GM18499 (cell line): Measurements from ENCODE around the gene RFFL.
"Not testable (repeated sequence)": the region's sequence is repeated elsewhere in the genome, so short reads cannot be mapped to it uniquely, and the experiment has no call there.

Experiments
- ATAC-seq: cut with Tn5 transposase; IDR thresholded peaks from one replicate; pipeline ENCODE4 v1.9.1; 2021; ENCODE audit warnings: moderate number of reproducible peaks; ENCODE audit not compliant: insufficient read depth, unreplicated experiment

Gene RFFL

GRCh38 chr17:35051183-35051578, 12.3 kb downstream of the RFFL start:
- ATAC-seq: no peak

GRCh38 chr17:35050170-35050569, 13.3 kb downstream of the RFFL start:
- ATAC-seq: no peak

DNA sequence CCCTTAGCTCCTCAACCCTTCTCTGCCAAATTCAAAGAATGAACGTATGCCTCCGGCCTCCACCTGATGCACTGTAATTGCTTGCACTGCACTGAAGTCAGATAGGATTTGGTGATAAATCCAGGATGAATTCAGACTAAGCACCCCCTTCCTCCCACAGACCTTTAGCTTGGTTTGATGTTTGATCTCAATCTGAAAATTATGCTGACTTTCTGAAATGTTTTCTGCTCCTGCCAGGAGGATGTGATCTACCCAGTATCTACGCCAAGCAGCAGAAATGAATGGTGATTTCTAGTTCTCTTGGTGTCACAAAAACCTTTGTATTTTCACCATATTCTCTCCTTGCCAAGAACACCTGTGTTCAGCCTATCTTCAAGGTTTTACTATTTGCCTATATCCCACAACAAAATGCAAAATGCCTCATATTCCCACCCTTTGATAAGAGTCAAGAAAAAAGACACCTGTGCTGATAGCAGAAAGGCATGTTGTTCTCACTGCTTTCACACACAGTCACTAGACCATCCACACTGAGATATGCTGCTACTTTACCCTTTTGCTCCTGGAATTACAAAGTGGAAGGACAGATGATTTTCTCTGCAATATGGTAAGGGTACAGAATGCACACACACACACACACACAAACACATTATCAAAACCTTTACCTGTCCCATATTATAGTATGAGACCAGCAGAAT, 14.7 kb downstream of the RFFL start:
- no peak for ATAC-seq

DNA sequence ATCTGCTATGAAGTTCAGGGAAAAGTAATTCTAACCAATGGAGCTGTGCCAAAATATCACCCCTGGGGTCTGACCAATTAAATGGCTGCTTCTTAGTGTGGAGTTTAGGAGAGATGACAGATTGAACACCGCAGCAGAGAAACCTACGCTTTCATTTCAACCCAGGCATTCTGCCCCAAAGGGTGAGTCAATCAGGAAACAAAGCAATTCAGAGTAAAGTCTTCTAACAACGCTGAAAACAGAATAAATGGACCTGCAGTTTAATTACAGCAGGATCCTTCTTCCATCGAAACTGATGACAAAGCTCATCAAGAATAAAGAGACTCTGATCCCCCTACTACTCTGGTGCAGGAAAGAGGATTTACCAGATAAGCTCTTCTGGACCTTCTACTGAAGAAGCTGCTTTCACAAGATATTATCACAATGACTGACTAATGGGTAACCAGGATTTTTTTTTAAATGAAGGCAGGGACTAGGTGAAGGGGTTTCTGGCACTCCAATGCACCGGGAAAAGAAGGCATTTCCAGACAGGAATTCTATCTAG, 16.7 kb downstream of the RFFL start:
- ATAC-seq: peak; percentile 45

DNA sequence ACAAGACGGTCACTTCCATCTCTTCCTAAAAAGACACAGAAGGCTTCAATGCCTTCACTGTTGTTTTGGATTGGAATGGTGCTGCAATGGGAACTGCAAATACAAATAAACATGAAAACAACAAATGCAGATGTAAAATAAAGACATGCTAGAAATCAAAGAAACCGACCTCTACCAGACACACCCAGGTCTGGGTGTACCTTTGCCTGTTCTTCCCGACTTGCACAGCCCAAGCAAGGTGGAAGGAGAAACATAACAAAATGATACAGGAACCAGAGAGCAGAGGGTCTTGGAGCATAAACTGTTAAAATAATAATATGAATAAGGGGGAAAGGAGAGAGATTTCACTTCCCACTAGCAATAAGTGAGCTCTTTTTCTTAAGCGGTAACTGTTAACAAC, 17.3 kb downstream of the RFFL start:
- ATAC-seq: no peak

- ATAC-seq: not testable (repeated sequence)
Observed at GRCh38 chr17:35045458-35045979, 18.0 kb downstream of the RFFL start.

DNA sequence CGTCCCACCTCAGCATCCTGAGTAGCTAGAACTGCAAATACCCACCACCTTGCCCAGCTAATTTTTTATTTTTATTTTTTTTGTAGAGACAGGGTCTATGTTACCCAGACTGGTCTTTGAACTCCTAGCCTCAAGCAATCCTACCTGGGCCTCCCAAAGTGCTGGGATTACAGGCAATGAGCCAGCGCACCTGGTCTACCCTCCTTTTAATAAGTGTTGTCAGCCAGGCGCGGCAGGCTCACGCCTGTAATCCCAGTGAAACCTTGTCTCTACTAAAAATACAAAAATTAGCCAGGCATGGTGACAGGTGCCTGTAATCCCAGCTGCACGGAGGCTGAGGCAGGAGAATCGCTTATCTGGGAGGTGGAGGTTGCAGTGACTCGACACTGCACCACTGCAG, 19.3 kb downstream of the RFFL start:
- ATAC-seq: no peak

DNA sequence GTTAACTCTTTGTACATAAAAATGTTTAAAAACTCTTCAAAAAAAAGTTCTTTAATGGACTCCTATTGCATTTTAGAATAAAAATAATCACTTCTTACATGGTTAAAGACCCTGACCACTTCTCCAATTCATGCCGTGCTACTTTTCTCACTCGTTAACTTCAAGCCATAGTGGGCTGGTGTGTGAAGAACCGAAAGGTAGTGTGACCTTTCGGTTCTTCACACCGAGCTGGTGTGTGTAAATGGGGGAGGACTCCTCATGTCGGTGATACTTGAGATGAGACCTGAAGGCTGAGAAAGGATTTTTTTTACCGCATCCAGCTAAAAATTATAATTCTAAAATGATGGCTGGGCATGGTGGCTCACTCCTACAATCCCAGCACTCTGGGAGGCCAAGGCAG, 22.1 kb downstream of the RFFL start:
- ATAC-seq: no peak

DNA sequence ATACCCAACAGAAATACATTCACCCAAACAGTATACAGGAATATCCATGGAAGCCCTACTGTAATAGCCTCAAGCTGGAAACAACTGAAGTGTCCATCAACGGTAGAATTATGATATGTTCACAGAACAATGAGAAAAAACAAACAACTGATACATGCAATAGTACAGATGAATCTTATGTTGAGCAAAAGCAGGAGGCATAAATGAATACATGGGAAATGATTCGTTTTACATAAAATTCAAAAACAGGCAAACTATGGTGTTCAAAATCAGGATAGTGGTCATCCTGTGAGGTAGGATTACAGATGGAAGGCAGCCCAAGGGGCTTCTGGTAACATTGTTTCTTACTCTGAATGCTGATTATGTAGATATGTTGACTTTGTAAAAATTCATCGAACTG, 25.1 kb downstream of the RFFL start:
- ATAC-seq: no peak

GRCh38 chr17:35030780-35031179, 32.7 kb downstream of the RFFL start:
- ATAC-seq: no peak

DNA sequence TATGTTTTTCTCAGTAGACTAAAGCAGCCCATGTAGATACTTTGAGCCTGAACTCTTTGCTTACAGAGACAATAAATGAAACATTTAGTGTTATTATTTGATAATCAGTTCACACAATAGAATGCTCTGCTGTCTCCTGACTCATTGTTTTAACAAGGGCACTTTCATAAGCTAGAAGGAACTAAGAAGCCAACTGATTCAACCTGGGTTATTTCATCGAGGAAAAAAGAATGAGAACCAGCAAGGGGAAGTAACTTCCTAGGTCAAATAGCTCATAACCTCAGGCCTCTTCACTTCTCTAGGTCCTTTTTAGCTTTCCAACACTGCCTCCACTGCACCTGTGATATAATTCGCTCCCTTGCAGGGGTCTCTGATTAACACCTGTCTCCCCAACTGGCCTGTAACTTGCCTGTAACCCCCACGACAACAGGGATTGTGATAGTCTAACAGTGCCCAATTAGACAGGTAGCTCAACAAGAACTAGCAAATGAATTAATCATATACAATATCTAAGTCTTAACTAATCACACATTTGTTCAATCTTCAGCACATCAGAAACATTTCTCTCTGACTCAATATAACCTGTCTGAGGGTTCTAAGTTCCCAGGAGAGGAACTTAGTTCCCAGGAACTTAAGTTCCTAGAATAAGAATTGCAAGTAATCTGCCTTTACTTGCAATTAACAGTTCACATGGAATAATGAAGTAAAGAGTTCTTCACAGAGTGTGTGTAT, 34.8 kb downstream of the RFFL start:
- ATAC-seq: no peak

DNA sequence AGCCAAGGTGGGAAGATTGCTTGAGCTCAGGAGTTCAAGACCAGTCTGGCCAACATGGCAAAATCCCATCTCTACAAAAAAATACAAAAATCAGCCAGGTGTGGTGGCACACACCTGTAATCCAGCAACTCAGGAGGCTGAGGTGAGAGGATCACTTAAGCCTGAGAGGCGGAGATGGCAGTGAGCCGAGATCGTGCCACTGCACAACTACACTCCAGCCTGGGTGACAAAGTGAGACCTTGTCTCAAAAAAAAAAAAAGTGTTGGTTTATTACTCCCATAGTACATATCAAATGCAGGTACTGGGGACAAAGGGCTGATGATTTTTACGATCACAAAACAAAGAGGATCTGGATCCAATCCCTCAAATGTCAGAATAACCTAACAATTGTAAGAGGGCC, 35.4 kb downstream of the RFFL start:
- not testable (repeated sequence) for ATAC-seq

DNA sequence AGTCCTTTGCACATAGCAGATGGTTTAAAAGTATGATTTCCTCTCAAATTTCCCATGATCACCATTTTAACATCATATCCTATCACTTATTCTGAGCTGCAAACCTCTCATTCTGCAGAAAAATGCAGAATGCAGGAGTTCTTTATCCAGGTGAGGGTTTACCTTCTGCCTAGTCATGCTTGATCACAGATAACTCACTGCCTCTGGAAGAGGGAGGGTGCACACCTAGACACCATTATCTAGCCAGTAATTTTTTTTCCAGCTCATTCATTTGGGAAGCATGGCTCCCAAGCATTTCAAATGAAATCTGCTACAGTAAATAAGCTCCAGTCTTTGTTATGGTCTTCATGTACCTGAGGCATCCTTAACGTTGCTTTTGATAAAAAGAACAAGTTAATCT, 38.0 kb downstream of the RFFL start:
- no peak for ATAC-seq

DNA sequence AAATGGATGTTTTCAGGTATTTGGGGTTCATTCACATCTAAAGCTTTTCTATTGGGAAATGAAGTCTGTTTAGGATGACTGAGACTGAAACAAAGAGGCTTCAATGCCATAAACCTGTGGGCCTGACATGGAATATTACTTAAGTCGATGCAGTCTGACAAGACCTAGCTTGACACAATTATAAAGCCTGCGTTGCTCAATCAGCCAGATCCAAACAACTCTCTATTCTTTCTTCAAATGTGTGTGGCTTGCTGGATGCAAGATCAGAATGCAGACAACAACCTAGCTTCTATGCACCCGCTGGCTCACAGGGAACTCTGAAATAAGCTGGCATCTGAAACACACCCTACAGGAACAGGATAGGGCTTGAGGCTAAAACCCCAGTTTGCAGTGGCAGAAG, 40.0 kb downstream of the RFFL start:
- no peak for ATAC-seq

- no peak for ATAC-seq
Observed at GRCh38 chr17:35022536-35023063, 40.9 kb downstream of the RFFL start.

DNA sequence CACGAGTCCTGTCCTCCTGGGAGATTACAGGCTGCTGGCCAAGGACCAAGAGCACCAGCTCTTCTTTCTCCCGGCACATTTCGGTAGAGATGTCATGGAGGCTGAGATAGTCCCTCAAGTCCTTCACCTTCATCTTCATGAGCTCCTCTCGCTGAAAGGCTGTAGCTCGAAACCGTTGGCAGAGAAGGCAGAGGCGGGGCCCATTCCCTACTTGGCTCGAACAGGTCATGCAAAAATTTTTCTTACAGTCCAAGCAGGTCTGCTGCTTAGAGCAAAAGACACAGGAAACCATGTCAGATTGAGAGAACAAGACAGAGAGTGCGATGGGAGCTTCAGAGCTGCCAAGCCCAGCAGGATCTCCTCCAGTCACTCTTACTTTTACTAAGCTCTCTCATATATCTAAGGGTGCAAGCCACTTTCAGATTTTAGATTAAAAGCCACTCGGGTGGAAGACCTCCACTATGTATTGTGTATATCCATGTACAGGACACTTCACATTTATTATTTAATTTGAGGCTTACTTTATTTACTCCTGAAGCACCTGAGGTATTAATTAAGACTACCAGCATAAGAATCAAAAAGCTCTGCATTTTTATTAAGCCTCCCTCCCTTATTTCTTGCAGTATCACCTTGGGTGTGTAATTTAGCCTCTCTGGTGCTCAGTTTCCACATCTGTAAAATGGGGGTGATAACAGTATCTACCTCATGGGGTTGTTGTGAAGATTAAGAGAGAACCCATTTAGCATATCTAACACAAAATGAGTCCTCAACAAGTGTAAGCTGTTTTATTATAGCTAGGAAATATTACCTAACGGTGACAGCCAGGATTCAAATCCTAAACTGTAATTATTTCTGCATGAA, 41.8 kb downstream of the RFFL start:
- no peak for ATAC-seq

- ATAC-seq: no peak
Observed at GRCh38 chr17:35019386-35020179, 43.9 kb downstream of the RFFL start.

DNA sequence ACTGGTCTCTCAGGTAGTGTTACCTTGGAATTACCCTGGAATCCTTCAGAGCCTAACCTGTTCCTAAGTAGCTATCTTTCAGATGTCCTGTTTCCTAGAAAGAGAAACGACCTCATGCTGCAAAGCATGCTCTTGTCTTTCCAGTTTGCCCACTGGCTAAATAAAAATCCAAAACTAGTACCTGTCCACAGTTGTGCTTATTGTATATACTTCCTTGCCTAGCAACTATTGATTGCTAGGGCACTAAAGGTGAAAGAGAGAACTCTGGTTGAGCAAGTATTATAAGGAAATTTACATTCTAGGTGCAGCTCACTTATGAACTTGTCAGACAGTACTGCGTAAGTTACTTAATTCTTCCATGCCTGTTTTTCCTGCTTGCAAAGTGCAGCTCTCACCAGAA, 44.7 kb downstream of the RFFL start:
- no peak for ATAC-seq

GRCh38 chr17:35017021-35017420, 46.5 kb downstream of the RFFL start:
- ATAC-seq: no peak

GRCh38 chr17:35016369-35016768, 47.1 kb downstream of the RFFL start:
- no peak for ATAC-seq
